ENCODE measurements around the gene SLC38A3.

DNA sequence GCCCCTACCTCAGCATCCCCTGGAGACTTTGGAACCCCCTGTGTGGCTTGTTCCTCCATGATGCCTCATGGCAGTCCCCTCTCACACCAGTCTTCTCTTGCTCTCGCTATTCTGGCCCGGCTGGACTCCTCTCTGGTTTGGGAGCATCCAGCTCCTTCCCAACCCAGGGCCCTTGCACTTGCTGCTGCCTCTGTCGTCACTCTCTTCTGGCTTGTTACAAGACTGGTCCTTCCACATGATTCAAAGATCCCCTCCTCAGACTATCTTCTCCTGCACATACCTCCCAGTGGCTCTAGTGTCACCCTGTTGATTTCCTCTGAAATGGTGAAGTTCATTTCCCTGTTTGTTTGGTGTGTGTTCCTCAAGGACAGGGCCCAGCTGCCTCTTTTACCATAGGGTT, 24.4 kb downstream of the SLC38A3 start:
- no peak for TF ChIP-seq CTCF (IDR thresholded peaks at IDR 0.05)
- no peak for TF ChIP-seq POLR2A (IDR thresholded peaks at IDR 0.05)
